Endothelial cell of umbilical vein (primary cell): Measurements from ENCODE around the gene ENO2. TPM values are rescaled to one million over a fixed set of nuclear protein-coding genes. Genes with fewer than 3 reads are reported as not detected.

Source experiments
- BruUV-seq: library from RNA; stranded (reverse); fragments of 400-500 nt; replicated peaks from 2 replicates; lab custom pipeline; 2021; lab: Mats Ljungman, UMichigan
- CTCF ChIA-PET: fragments of 300-600, 350-600 bp; sonication (Branson Sonifier 250); formaldehyde crosslinking; loops from one replicate; lab custom pipeline; 2021; ENCODE audit warnings: antibody characterized with exemption, inconsistent platforms; lab: Charles Lee
- POLR2A ChIA-PET: fragments of 300-600, 350-600 bp; sonication (Branson Sonifier 250); formaldehyde crosslinking; loops from one replicate; lab custom pipeline; 2021; ENCODE audit warnings: antibody characterized with exemption, inconsistent platforms; lab: Charles Lee
- DNase-seq: peaks from one replicate; pipeline ENCODE4 v3.0.0-alpha.2; 2011; ENCODE audit warnings: low read depth, low spot score
- FAIRE-seq: peaks from 2 replicates; lab custom pipeline; 2011; peaks lifted over from hg19 to GRCh38; lab: Jason Lieb, UNC
- H2AFZ ChIP-seq: 2 replicates; pipeline ENCODE4 v1.6.0; 2012; ENCODE audit warnings: low read depth, low read length, control low read depth, inconsistent platforms
- H3K27ac ChIP-seq: 2 replicates; pipeline ENCODE4 v1.5.1; 2011; ENCODE audit warnings: low read depth, mild to moderate bottlenecking, control low read depth, low read length, moderate library complexity; ENCODE audit not compliant: insufficient read depth
- H3K27me3 ChIP-seq, 2 experiments: 2 replicates each; pipeline versions ENCODE4 v1.6.0 to v1.6.1; 2011; ENCODE audit warnings: low read length in 2 of 2, mixed read lengths in 1 of 2; ENCODE audit not compliant: control insufficient read depth in 2 of 2, insufficient read depth in 2 of 2
- H3K36me3 ChIP-seq, 2 experiments: 2 replicates in 1 of 2; 3 replicates in 1 of 2; pipeline ENCODE4 v1.5.1; 2011; ENCODE audit warnings: low read length in 2 of 2, mild to moderate bottlenecking in 1 of 2, moderate library complexity in 1 of 2; ENCODE audit not compliant: control insufficient read depth in 2 of 2, insufficient read depth in 2 of 2; ENCODE audit errors: extremely low read depth in 1 of 2
- H3K4me1 ChIP-seq: 3 replicates; pipeline ENCODE4 v1.5.1; 2011; ENCODE audit warnings: mild to moderate bottlenecking, low read length; ENCODE audit not compliant: control insufficient read depth, insufficient read depth; ENCODE audit errors: extremely low read depth
- H3K4me2 ChIP-seq: 2 replicates; pipeline ENCODE4 v1.6.1; 2011; ENCODE audit warnings: low read length, control low read depth, mixed read lengths; ENCODE audit not compliant: insufficient read depth
- H3K4me3 ChIP-seq, 3 experiments: fragments of 200-600 bp in 1 of 3; sonication (generic), shearing (Covaris generic) in 1 of 3; replicated peaks in 1 of 3; 2 replicates each; pipeline ENCODE4 v1.5.1; 2011 to 2016; ENCODE audit warnings: control low read depth in 3 of 3, low read length in 3 of 3, mild to moderate bottlenecking in 2 of 3, inconsistent platforms in 1 of 3, low read depth in 1 of 3, moderate library complexity in 1 of 3; ENCODE audit not compliant: insufficient read depth in 1 of 3
- H3K79me2 ChIP-seq: 2 replicates; pipeline ENCODE4 v1.6.0; 2012; ENCODE audit warnings: low read length, inconsistent platforms; ENCODE audit not compliant: control insufficient read depth, insufficient read depth
- H3K9ac ChIP-seq: replicated peaks from 2 replicates; pipeline ENCODE3; 2011; ENCODE audit warnings: low read length, control low read depth; ENCODE audit not compliant: insufficient read depth; ENCODE audit errors: extremely low read depth
- H3K9me1 ChIP-seq: replicated peaks from 3 replicates; pipeline ENCODE4 v1.6.0; 2011; ENCODE audit warnings: mild to moderate bottlenecking, low read length; ENCODE audit not compliant: control insufficient read depth, insufficient read depth; ENCODE audit errors: extremely low read depth
- H3K9me3 ChIP-seq: replicated peaks from 2 replicates; pipeline ENCODE4 v1.5.1; 2012; ENCODE audit warnings: low read length, inconsistent platforms; ENCODE audit not compliant: control insufficient read depth, insufficient read depth
- H4K20me1 ChIP-seq: replicated peaks from 2 replicates; pipeline ENCODE3; 2011; ENCODE audit warnings: mild to moderate bottlenecking, low read length; ENCODE audit not compliant: control insufficient read depth, insufficient read depth; ENCODE audit errors: extremely low read depth
- FOS ChIP-seq: IDR thresholded peaks from 2 replicates; pipeline ENCODE4 v1.6.1; 2011; ENCODE audit warnings: mild to moderate bottlenecking, low read length, moderate library complexity, borderline replicate concordance; ENCODE audit not compliant: insufficient read depth
- GATA2 ChIP-seq: IDR thresholded peaks from 2 replicates; pipeline ENCODE4 v1.7.0; 2011; ENCODE audit warnings: low read depth, mild to moderate bottlenecking, moderate library complexity, mixed read lengths, low read length; ENCODE audit not compliant: insufficient read length, insufficient read depth
- JUN ChIP-seq: IDR thresholded peaks from 2 replicates; pipeline ENCODE4 v1.6.1; 2011; ENCODE audit warnings: borderline replicate concordance, low read depth; ENCODE audit not compliant: insufficient read length, insufficient read depth
- MYC ChIP-seq: IDR thresholded peaks from one replicate; pipeline ENCODE4 v1.6.1; 2011; ENCODE audit warnings: mild to moderate bottlenecking, low read depth, low read length
- POLR2A ChIP-seq: IDR thresholded peaks from 2 replicates; pipeline ENCODE4 v1.6.1; 2012; ENCODE audit warnings: low read depth, mild to moderate bottlenecking, control low read depth, low read length
- POLR2AphosphoS5 ChIP-seq: IDR thresholded peaks from 2 replicates; pipeline ENCODE4 v1.6.1; 2012; ENCODE audit warnings: low read depth, mild to moderate bottlenecking, control low read depth, low read length, moderate library complexity; ENCODE audit not compliant: insufficient read depth
- dilution Hi-C: fragments of 300-500 bp; cut with MboI; formaldehyde crosslinking; loops from one replicate; pipeline ENCODE4 v1.15.0; 2019; ENCODE audit warnings: low sequenced_read_pairs; ENCODE audit not compliant: extremely low pct_ligation_motif_present
- intact Hi-C: fragments of 100-400 bp; cut with micrococcal nuclease; formaldehyde crosslinking; loops from one replicate; pipeline ENCODE4 v1.10.0; 2022
- polyA plus RNA-seq, 4 experiments: library from polyadenylated mRNA; depleted of rRNA in 3 of 4; stranded (reverse) in 3 of 4; unstranded in 1 of 4; fragments of >200 nt; gene quantifications; 2 replicates each; pipeline versions ENCODE4 v1.2.1 to v1.2.3, GENCODE V29; 2011 to 2012; ENCODE audit warnings: missing spikeins in 1 of 4
- total RNA-seq: library from RNA; stranded (reverse); gene quantifications from 2 replicates; pipeline ENCODE4 v1.2.3, GENCODE V29; 2021
- TF ChIP-seq, protein P1 (sequence below), 2 donors: IDR thresholded peaks; 1 replicate in 1 of 2; 2 replicates in 1 of 2; pipeline ENCODE4 v1.5.1; 2011; ENCODE audit warnings: low read length in 2 of 2, mild to moderate bottlenecking in 2 of 2, moderate library complexity in 2 of 2, control low read depth in 1 of 2, inconsistent platforms in 1 of 2, low read depth in 1 of 2; ENCODE audit not compliant: insufficient read depth in 1 of 2; ENCODE audit errors: extremely low read depth in 1 of 2
- TF ChIP-seq, protein P2 (sequence below): IDR thresholded peaks from 2 replicates; pipeline ENCODE4 v1.6.1; 2011; ENCODE audit not compliant: insufficient read depth, insufficient read length

Gene ENO2
- total and polyA plus RNA-seq, 2 donors (not counting 3 experiments of a cell fraction or from before 2014, with no cell fraction given) = 11.4 to 18.6 TPM

DNA sequence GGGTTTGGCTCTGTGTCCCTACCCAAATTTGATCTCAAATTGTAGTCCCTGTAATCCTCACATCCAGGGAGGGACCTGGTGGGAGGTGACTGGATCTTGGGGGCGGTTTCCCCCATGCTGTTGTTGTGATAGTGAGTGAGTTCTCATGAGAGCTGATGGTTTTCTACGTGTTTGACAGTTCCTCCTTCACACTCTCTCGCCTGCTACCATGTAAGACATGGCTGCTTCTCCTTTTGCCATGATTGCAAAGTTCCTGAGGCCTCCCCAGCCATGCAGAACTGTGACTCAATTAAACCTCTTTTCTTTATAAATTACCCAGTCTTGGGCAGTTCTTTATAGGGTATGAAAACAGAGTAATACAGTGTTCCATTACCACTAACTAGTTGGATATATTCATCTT lies 20.1 kb upstream of the ENO2 start:
- Histone ChIP-seq H3K4me1 (peaks cover 10% of the 10 kb centered on the region), H3K27ac (no peak overlapping the region), H3K4me3 (no peak overlapping the region), H3K79me2 (no peaks in the 10 kb centered on the region), H4K20me1 (no peaks in the 10 kb centered on the region), H3K4me2 (no peak overlapping the region), H3K9me3 (no peaks in the 10 kb centered on the region), H2AFZ (no peak overlapping the region), H3K9me1 (no peaks in the 10 kb centered on the region), H3K36me3 (no peaks in the 10 kb centered on the region), H3K27me3 (no peaks in the 10 kb centered on the region), H3K9ac (no peak overlapping the region)
- intact Hi-C loops (no loop called here), dilution Hi-C loops (no loop called here)
- no TSS peak for BruUV-seq
- no peak for DNase-seq
- no peak for FAIRE-seq
- ChIA-PET CTCF (interaction anchor here (0.8 kb wide), 1 partner anchor 25 kb away, joined by 3 read pairs; no protein-coding TSS in a partner anchor), POLR2A (no interaction called here)
- no peak for TF ChIP-seq GATA2
- no peak for TF ChIP-seq POLR2AphosphoS5
- no peak for TF ChIP-seq MYC
- TF ChIP-seq, protein P1, sequence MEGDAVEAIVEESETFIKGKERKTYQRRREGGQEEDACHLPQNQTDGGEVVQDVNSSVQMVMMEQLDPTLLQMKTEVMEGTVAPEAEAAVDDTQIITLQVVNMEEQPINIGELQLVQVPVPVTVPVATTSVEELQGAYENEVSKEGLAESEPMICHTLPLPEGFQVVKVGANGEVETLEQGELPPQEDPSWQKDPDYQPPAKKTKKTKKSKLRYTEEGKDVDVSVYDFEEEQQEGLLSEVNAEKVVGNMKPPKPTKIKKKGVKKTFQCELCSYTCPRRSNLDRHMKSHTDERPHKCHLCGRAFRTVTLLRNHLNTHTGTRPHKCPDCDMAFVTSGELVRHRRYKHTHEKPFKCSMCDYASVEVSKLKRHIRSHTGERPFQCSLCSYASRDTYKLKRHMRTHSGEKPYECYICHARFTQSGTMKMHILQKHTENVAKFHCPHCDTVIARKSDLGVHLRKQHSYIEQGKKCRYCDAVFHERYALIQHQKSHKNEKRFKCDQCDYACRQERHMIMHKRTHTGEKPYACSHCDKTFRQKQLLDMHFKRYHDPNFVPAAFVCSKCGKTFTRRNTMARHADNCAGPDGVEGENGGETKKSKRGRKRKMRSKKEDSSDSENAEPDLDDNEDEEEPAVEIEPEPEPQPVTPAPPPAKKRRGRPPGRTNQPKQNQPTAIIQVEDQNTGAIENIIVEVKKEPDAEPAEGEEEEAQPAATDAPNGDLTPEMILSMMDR (IDR thresholded peaks at IDR 0.05; ENCODE audit: extremely low read depth in 1 of 2, insufficient read depth in 1 of 2, low read depth in 1 of 2, low read length in 2 of 2) = no peak
- TF ChIP-seq JUN = no peak
- TF ChIP-seq FOS = no peak
- TF ChIP-seq POLR2A = no peak
- TF ChIP-seq, protein P2, sequence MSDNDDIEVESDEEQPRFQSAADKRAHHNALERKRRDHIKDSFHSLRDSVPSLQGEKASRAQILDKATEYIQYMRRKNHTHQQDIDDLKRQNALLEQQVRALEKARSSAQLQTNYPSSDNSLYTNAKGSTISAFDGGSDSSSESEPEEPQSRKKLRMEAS = no peak
